KMS-11 (cell line): ENCODE data around the gene MAT1A.

Source experiments
- H2AFZ ChIP-seq: fragments of 200-600 bp; sonication (generic); 2 replicates; pipeline ENCODE4 v1.6.1; 2016; ENCODE audit warnings: antibody characterized with exemption, mixed run types, low read depth
- H3K27ac ChIP-seq: fragments of 200-600 bp; sonication (generic); 2 replicates; pipeline ENCODE4 v1.6.1; 2016; ENCODE audit warnings: mild to moderate bottlenecking, mixed run types
- H3K27me3 ChIP-seq: fragments of 200-600 bp; sonication (generic); 2 replicates; pipeline ENCODE4 v1.6.1; 2017; ENCODE audit warnings: mild to moderate bottlenecking, low read depth, mixed run types, moderate library complexity; ENCODE audit not compliant: insufficient read depth
- H3K36me3 ChIP-seq: fragments of 200-600 bp; sonication (generic); 2 replicates; pipeline ENCODE4 v1.6.1; 2017; ENCODE audit warnings: mild to moderate bottlenecking, mixed run types; ENCODE audit not compliant: insufficient read depth
- H3K4me1 ChIP-seq: fragments of 200-600 bp; sonication (generic); 2 replicates; pipeline ENCODE4 v1.6.1; 2016; ENCODE audit warnings: mild to moderate bottlenecking, low read depth, mixed run types; ENCODE audit not compliant: poor library complexity, severe bottlenecking
- H3K4me2 ChIP-seq: fragments of 200-600 bp; sonication (generic); 2 replicates; pipeline ENCODE4 v1.7.0; 2016; ENCODE audit warnings: mild to moderate bottlenecking, mixed run types
- H3K4me3 ChIP-seq: fragments of 200-600 bp; sonication (generic); IDR thresholded peaks from 2 replicates; pipeline ENCODE4 v1.6.1; 2017; ENCODE audit warnings: low read depth, low read length, mixed read lengths; ENCODE audit not compliant: insufficient read depth
- H3K79me2 ChIP-seq: fragments of 200-600 bp; sonication (generic); 2 replicates; pipeline ENCODE4 v1.6.1; 2016; ENCODE audit warnings: low read depth, mixed run types; ENCODE audit not compliant: insufficient read depth
- H3K9ac ChIP-seq: fragments of 200-600 bp; sonication (generic); 2 replicates; pipeline ENCODE4 v1.6.1; 2016; ENCODE audit warnings: mild to moderate bottlenecking, mixed run types
- H4K20me1 ChIP-seq: fragments of 200-600 bp; sonication (generic); 2 replicates; pipeline ENCODE4 v1.6.1; 2016; ENCODE audit warnings: mild to moderate bottlenecking, mixed run types; ENCODE audit not compliant: insufficient read depth
- CTCF ChIP-seq: fragments of 200-600 bp; sonication (generic); conservative IDR thresholded peaks from 2 replicates; pipeline ENCODE4 v1.6.1; 2017; ENCODE audit warnings: low read depth, mild to moderate bottlenecking, antibody characterized with exemption, low read length, moderate library complexity, mixed read lengths

Gene MAT1A

GRCh38 chr10:80275756-80276155, 13.7 kb downstream of the MAT1A start:
- H3K27ac ChIP-seq: no peak overlapping the region
- no peaks in the 10 kb centered on the region for H3K36me3 ChIP-seq
- H3K27me3 ChIP-seq: no peaks in the 10 kb centered on the region
- H3K4me2 ChIP-seq: no peak overlapping the region
- no peaks in the 10 kb centered on the region for H3K4me1 ChIP-seq
- no peak overlapping the region for H3K4me3 ChIP-seq
- no peak for TF ChIP-seq CTCF
- H2AFZ ChIP-seq: no peak overlapping the region
- no peaks in the 10 kb centered on the region for H4K20me1 ChIP-seq
- no peak overlapping the region for H3K9ac ChIP-seq
- H3K79me2 ChIP-seq: no peaks in the 10 kb centered on the region

GRCh38 chr10:80275135-80275498, 14.3 kb downstream of the MAT1A start:
- no peaks in the 10 kb centered on the region for H4K20me1 ChIP-seq
- H3K4me1 ChIP-seq: no peaks in the 10 kb centered on the region
- no peak for TF ChIP-seq CTCF
- no peak overlapping the region for H3K4me3 ChIP-seq
- no peak overlapping the region for H3K4me2 ChIP-seq
- H3K36me3 ChIP-seq: no peaks in the 10 kb centered on the region
- H3K9ac ChIP-seq: no peak overlapping the region
- no peak overlapping the region for H2AFZ ChIP-seq
- no peak overlapping the region for H3K27ac ChIP-seq
- no peaks in the 10 kb centered on the region for H3K27me3 ChIP-seq
- no peaks in the 10 kb centered on the region for H3K79me2 ChIP-seq

- H3K27me3 ChIP-seq: no peaks in the 10 kb centered on the region
- no peak overlapping the region for H3K4me2 ChIP-seq
- TF ChIP-seq CTCF: no peak
- H2AFZ ChIP-seq: no peak overlapping the region
- H3K4me1 ChIP-seq: no peaks in the 10 kb centered on the region
- no peak overlapping the region for H3K27ac ChIP-seq
- no peaks in the 10 kb centered on the region for H4K20me1 ChIP-seq
- H3K36me3 ChIP-seq: no peaks in the 10 kb centered on the region
- H3K4me3 ChIP-seq: no peak overlapping the region
- no peak overlapping the region for H3K9ac ChIP-seq
- H3K79me2 ChIP-seq: no peaks in the 10 kb centered on the region
Measured at GRCh38 chr10:80274396-80275134, 14.9 kb downstream of the MAT1A start.

- H3K27me3 ChIP-seq: no peaks in the 10 kb centered on the region
- no peaks in the 10 kb centered on the region for H3K4me1 ChIP-seq
- no peak overlapping the region for H3K27ac ChIP-seq
- no peak overlapping the region for H2AFZ ChIP-seq
- H3K9ac ChIP-seq: no peak overlapping the region
- H3K4me3 ChIP-seq: no peak overlapping the region
- no peaks in the 10 kb centered on the region for H4K20me1 ChIP-seq
- no peaks in the 10 kb centered on the region for H3K36me3 ChIP-seq
- no peak overlapping the region for H3K4me2 ChIP-seq
- TF ChIP-seq CTCF: no peak
- no peaks in the 10 kb centered on the region for H3K79me2 ChIP-seq
Measured at GRCh38 chr10:80273523-80274170, 15.8 kb downstream of the MAT1A start.
